ENCODE measurements around the gene TAS2R8. TPM values are rescaled to one million over a fixed set of nuclear protein-coding genes. Genes with fewer than 3 reads are reported as not detected.

Gene TAS2R8
- total RNA-seq, 4 donors from 2014 or later = not detected

GRCh38 chr12:10838461-10838860, 31.4 kb upstream of the TAS2R8 start:
- no peak for ATAC-seq (ENCODE audit: low FRiP score)
- no peak for TF ChIP-seq CTCF (IDR thresholded peaks at IDR 0.05)

GRCh38 chr12:10829994-10830393, 22.9 kb upstream of the TAS2R8 start:
- TF ChIP-seq CTCF (IDR thresholded peaks at IDR 0.05) = no peak
- ATAC-seq (ENCODE audit: low FRiP score) (no peak), DNase-seq (ENCODE audit: low spot score) (no peak)

More at GRCh38 chr12:10838461-10838860, 31.4 kb upstream of the TAS2R8 start:
- no peak for DNase-seq (ENCODE audit: low spot score)

GRCh38 chr12:10826258-10826657, 19.2 kb upstream of the TAS2R8 start, which contains the start of gene TAS2R10:
Gene TAS2R10, minus strand, starts transcription at chr12:10826358. Its CDS starts 89 bp downstream, at chr12:10826269.
- DNase-seq (ENCODE audit: low spot score) (no peak), ATAC-seq (ENCODE audit: low FRiP score) (no peak)
- no peak for TF ChIP-seq CTCF (IDR thresholded peaks at IDR 0.05)

GRCh38 chr12:10824957-10825356, 17.9 kb upstream of the TAS2R8 start:
- ATAC-seq (ENCODE audit: low FRiP score) = no peak
- DNase-seq (ENCODE audit: low spot score) = no peak
- TF ChIP-seq CTCF (IDR thresholded peaks at IDR 0.05) = no peak

- DNase-seq (ENCODE audit: low spot score) (no peak), ATAC-seq (ENCODE audit: low FRiP score) (no peak)
- TF ChIP-seq CTCF (IDR thresholded peaks at IDR 0.05) = no peak
These were observed 4.9 kb upstream of the TAS2R8 start for GRCh38 chr12:10811883-10812536.

- DNase-seq (ENCODE audit: low spot score) = no peak
- ATAC-seq (ENCODE audit: low FRiP score) = no peak
- TF ChIP-seq CTCF (IDR thresholded peaks at IDR 0.05) = no peak
These were observed 3.0 kb upstream of the TAS2R8 start, which contains the start of gene TAS2R9 for GRCh38 chr12:10810068-10810467. Gene TAS2R9, minus strand, starts transcription at chr12:10810168. Its CDS starts 93 bp downstream, at chr12:10810075.

- no peak for TF ChIP-seq CTCF (IDR thresholded peaks at IDR 0.05)
- ATAC-seq (ENCODE audit: low FRiP score) (no peak), DNase-seq (ENCODE audit: low spot score) (no peak)
These were observed 4.5 kb downstream of the TAS2R8 start, which contains the start of gene TAS2R7 for GRCh38 chr12:10802587-10802986. Gene TAS2R7, minus strand, starts transcription at chr12:10802627. Its CDS starts 57 bp downstream, at chr12:10802570.

Data from omental fat pad (tissue), 4 donors.